IPS DF 4.7 (cell line): Measurements from ENCODE around the gene POU2AF1.
"Not testable (repeated sequence)": the region's sequence is repeated elsewhere in the genome, so short reads cannot be mapped to it uniquely, and the experiment has no call there.

Experiments used
- DNase-seq: peaks from one replicate; pipeline ENCODE4 v3.0.0-alpha.2; 2013; ENCODE audit warnings: low spot score; ENCODE audit errors: extremely low read depth

POU2AF1 gene

GRCh38 chr11:111409915-111410314 lies 30.8 kb upstream of the POU2AF1 start:
- no peak for DNase-seq

DNA sequence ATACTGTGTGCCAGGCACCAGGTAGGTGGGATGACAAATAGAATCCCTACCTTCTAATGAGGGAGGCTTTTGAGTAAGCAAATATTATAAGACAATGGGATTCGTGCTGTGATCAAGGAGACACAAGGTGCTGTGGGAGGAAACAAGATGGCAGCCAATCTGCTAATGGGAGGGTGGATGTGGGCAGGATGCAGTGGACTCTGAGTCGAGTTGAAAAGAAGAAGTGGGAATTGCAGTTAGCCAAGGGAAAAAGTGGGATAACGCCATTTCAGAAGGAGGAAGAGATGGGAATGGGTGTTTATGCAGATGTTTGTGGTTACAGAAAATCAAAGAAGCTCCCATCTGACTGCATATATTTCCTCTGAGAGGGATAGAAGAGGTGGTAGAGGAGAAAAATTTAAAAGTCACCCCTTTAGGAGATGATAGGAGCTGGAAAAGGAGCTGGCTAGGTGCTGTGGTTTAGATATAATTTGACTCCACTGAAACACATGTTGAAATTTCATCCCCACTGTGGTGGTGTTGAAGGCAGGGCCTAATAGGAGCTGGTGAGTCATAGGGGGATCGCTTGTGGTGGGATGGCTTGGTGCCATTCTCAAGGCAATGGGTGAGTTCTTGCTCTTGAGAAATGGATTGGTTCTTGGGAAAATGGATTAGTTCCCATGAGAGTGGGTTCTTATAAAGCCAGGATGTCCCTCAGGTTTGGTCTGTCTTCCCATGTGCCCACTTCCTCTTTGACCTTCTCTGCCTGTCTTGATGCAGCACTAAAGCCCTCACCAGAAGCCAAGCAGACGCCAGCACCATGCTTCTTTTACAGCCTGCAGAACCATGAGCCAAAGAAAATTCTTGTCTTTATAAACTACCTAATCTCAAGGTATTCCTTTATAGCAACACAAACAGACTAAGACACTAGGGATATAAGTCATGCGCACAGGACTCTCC lies 30.0 kb upstream of the POU2AF1 start:
- DNase-seq = no peak

DNA sequence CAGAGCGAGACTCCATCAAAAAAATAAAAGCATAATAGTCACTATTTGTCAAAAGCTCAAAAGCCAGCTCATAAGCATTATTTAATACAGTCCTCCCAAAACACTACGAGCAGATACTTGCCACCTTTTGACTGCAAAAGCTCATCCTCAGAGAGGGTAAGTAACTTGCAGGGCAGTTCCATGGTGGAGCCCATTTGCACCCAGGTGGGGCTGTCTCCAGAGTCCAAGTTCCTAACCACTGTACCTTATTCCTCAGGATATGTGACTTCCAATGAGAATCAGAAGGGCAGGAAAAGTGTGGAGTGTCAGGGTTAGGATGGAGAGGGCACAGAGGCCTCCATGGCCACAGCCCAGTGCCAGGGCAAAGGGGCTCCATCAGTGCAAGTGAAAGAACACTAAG lies 28.6 kb upstream of the POU2AF1 start:
- DNase-seq = no peak

GRCh38 chr11:111406589-111406988 lies 27.5 kb upstream of the POU2AF1 start:
- DNase-seq = no peak

GRCh38 chr11:111406091-111406490 lies 27.0 kb upstream of the POU2AF1 start:
- DNase-seq = no peak

- DNase-seq = no peak
Measured at GRCh38 chr11:111405551-111405950, 26.5 kb upstream of the POU2AF1 start.

DNA sequence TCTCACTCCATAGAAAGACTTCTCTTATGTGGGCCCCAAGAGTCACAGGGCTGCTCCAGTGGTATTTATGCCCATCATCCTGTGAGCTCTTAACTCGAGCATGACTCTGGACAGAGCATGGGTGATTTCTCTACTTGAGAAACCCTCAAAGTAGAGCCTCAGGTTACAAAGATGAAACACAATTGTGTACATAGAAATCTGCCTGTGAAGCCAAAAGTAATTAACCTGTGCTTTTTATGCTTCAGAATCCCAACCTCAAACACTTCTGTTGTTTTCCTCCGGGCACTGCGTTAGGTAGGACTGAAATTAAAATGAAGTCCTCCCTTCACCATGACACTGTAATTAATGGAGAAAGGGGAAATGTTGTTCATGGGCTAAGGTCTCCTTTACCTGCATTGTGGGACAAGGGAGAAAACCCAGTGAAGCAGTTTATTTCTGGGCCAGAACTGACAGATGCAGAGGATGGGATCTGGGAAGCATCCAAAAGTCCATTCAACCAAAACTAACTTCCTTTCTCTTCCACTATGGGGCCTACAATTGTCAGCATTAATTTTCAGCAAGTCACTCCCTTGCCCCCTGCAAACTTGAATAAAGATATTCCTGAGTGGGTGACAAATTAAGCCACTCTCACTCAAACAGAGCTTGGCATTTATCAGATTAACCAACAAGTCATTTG lies 24.1 kb upstream of the POU2AF1 start:
- no peak for DNase-seq

GRCh38 chr11:111402411-111402810 lies 23.3 kb upstream of the POU2AF1 start:
- no peak for DNase-seq

DNA sequence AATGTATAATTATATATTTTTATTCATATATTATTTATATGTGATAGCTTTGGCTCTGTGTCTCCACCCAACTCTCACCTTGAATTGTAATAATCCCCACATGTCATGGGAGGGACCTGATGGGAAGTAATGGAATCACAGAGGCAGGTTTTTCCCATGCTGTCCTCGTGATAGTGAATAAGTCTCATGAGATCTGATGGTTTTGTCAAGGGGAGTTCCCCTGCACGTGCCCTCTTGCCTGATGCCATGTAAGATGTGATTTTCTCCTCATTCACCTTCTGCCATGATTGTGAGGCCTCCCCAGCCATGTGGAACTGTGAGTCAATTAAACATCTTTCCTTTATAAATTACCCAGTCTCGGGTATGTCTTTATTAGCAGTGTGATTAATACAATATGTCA lies 22.9 kb upstream of the POU2AF1 start:
- DNase-seq = not testable (repeated sequence)

GRCh38 chr11:111400595-111400994 lies 21.5 kb upstream of the POU2AF1 start:
- no peak for DNase-seq

- DNase-seq = no peak
Measured at GRCh38 chr11:111399187-111400031, 20.3 kb upstream of the POU2AF1 start.

GRCh38 chr11:111397034-111397433 lies 18.0 kb upstream of the POU2AF1 start:
- no peak for DNase-seq

DNA sequence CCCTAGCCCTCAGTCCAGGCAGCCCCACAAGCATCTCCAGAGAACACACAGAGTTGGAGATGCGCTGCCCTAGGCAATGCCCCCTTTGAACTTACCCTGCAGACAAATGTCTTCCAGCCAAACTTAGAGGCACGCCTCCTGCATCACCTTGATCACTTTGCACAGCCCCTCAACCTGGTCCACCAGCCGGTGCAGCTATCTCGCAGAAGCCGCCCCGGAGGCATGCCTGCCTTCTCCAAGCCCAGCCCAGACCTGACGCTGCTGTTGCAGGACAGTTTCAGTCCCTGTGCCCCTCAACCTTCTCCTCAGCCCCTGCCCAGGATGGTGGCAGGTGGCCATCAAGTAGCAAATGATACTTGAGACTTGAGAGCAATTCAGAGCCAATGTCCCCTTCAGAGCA lies 16.7 kb upstream of the POU2AF1 start:
- no peak for DNase-seq

GRCh38 chr11:111395081-111395480 lies 16.0 kb upstream of the POU2AF1 start:
- DNase-seq = no peak

- not testable (repeated sequence) for DNase-seq
Measured at GRCh38 chr11:111394147-111394546, 15.1 kb upstream of the POU2AF1 start.

GRCh38 chr11:111393585-111393984 lies 14.5 kb upstream of the POU2AF1 start:
- DNase-seq = no peak

- no peak for DNase-seq
Measured at GRCh38 chr11:111393096-111393495, 14.0 kb upstream of the POU2AF1 start.

DNA sequence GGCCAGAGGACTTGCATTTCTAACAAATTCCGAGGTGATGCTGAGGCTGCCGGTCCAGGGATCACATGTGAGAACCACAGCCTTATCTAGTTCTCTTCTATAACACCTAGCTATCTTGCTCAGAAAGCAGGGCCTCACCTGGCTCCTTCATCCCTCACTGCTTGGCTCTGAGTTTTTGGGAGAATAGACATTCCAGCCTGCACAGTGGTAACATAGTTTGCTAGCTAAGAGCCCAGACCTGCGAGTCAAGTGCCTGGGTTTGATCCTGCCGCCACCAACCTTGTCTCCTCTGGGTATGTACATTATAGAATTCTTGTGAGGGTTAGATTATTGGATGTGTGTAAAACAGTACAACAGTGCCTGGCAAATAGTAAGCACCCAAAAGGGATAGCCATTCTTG lies 13.5 kb upstream of the POU2AF1 start:
- no peak for DNase-seq

- DNase-seq = no peak
Measured at GRCh38 chr11:111391328-111392124, 12.5 kb upstream of the POU2AF1 start.

GRCh38 chr11:111388842-111389241 lies 9.8 kb upstream of the POU2AF1 start:
- no peak for DNase-seq

- no peak for DNase-seq
Measured at GRCh38 chr11:111388420-111388819, 9.3 kb upstream of the POU2AF1 start.
